Measurements from ENCODE around the gene DLGAP5. TPM values are rescaled to one million over a fixed set of nuclear protein-coding genes. Genes with fewer than 3 reads are reported as not detected.

Gene DLGAP5
- polyA plus RNA-seq, 1 donor from 2014 or later: 2.0 TPM

- Histone ChIP-seq H2AFZ (ENCODE audit: low read depth, low read length) (no peak overlapping the region), H4K20me1 (ENCODE audit: insufficient read depth) (no peaks in the 10 kb centered on the region), H3K27me3 (ENCODE audit: insufficient read depth, low read depth, low read length) (no peaks in the 10 kb centered on the region), H3K4me3 (ENCODE audit: low read length) (no peak overlapping the region), H3K4me2 (ENCODE audit: low read length) (no peak overlapping the region), H3K9ac (ENCODE audit: low read length) (no peak overlapping the region), H3F3A (ENCODE audit: insufficient read depth, low read length, poor library complexity, severe bottlenecking) (no peaks in the 10 kb centered on the region), H3K27ac (ENCODE audit: low read length) (no peak overlapping the region), H3K9me3 (ENCODE audit: low read length) (no peaks in the 10 kb centered on the region), H3K9me2 (ENCODE audit: insufficient read depth, low read length) (no peaks in the 10 kb centered on the region), H3K79me2 (replicated peaks; ENCODE audit: insufficient read depth, low read length) (no peaks in the 10 kb centered on the region), H3K36me3 (ENCODE audit: insufficient read depth, low read length) (no peaks in the 10 kb centered on the region)
- no peak for TF ChIP-seq TAF1 (IDR thresholded peaks at IDR 0.05; ENCODE audit: low read depth)
- no peak for TF ChIP-seq POLR2AphosphoS5 (IDR thresholded peaks at IDR 0.05)
- no peak for TF ChIP-seq SMC3 (conservative IDR thresholded peaks at IDR 0.05; ENCODE audit: poor library complexity)
- no peak for TF ChIP-seq RAD21 (conservative IDR thresholded peaks at IDR 0.05)
- no peak for TF ChIP-seq REST (IDR thresholded peaks at IDR 0.05; ENCODE audit: borderline replicate concordance)
- TF ChIP-seq CTCF (IDR thresholded peaks at IDR 0.05; ENCODE audit: poor library complexity, severe bottlenecking): no peak
- no peak for TF ChIP-seq EP300 (conservative IDR thresholded peaks at IDR 0.05; ENCODE audit: poor library complexity, severe bottlenecking)
- TF ChIP-seq EZH2 (IDR thresholded peaks at IDR 0.05; ENCODE audit: borderline replicate concordance, insufficient read depth, low read length, poor library complexity, severe bottlenecking): no peak
- TF ChIP-seq MXI1 (conservative IDR thresholded peaks at IDR 0.05; ENCODE audit: poor library complexity, severe bottlenecking): no peak
Measured at GRCh38 chr14:55212634-55213033, 21.2 kb upstream of the DLGAP5 start.

- Histone ChIP-seq H3K4me3 (ENCODE audit: low read length) (no peak overlapping the region), H3K9me2 (ENCODE audit: insufficient read depth, low read length) (no peaks in the 10 kb centered on the region), H3K4me2 (ENCODE audit: low read length) (no peak overlapping the region), H3K27me3 (ENCODE audit: insufficient read depth, low read depth, low read length) (no peaks in the 10 kb centered on the region), H3K79me2 (replicated peaks; ENCODE audit: insufficient read depth, low read length) (no peaks in the 10 kb centered on the region), H3K27ac (ENCODE audit: low read length) (no peak overlapping the region), H3F3A (ENCODE audit: insufficient read depth, low read length, poor library complexity, severe bottlenecking) (no peaks in the 10 kb centered on the region), H3K36me3 (ENCODE audit: insufficient read depth, low read length) (no peaks in the 10 kb centered on the region), H2AFZ (ENCODE audit: low read depth, low read length) (no peak overlapping the region), H3K9me3 (ENCODE audit: low read length) (no peaks in the 10 kb centered on the region), H3K9ac (ENCODE audit: low read length) (no peak overlapping the region), H4K20me1 (ENCODE audit: insufficient read depth) (no peaks in the 10 kb centered on the region)
- TF ChIP-seq RAD21 (conservative IDR thresholded peaks at IDR 0.05) (no peak), SMC3 (conservative IDR thresholded peaks at IDR 0.05; ENCODE audit: poor library complexity) (no peak), CTCF (IDR thresholded peaks at IDR 0.05; ENCODE audit: poor library complexity, severe bottlenecking) (no peak), POLR2AphosphoS5 (IDR thresholded peaks at IDR 0.05) (no peak), MXI1 (conservative IDR thresholded peaks at IDR 0.05; ENCODE audit: poor library complexity, severe bottlenecking) (no peak), EP300 (conservative IDR thresholded peaks at IDR 0.05; ENCODE audit: poor library complexity, severe bottlenecking) (no peak), REST (IDR thresholded peaks at IDR 0.05; ENCODE audit: borderline replicate concordance) (no peak), EZH2 (IDR thresholded peaks at IDR 0.05; ENCODE audit: borderline replicate concordance, insufficient read depth, low read length, poor library complexity, severe bottlenecking) (no peak), TAF1 (IDR thresholded peaks at IDR 0.05; ENCODE audit: low read depth) (no peak)
Measured at GRCh38 chr14:55207832-55208231, 16.4 kb upstream of the DLGAP5 start.
